Epithelial cell of esophagus (primary cell): Measurements from ENCODE around the gene CD7.

Experiments used
- DNase-seq: peaks from one replicate; pipeline ENCODE4 v3.0.0; 2010; ENCODE audit warnings: low read depth
- H3K4me3 ChIP-seq: 2 replicates; pipeline ENCODE4 v1.5.1; 2011; ENCODE audit warnings: mild to moderate bottlenecking, low read length, control low read depth
- TF ChIP-seq, protein P1 (sequence below): IDR thresholded peaks from 2 replicates; pipeline ENCODE4 v1.5.1; 2011; ENCODE audit warnings: low read depth, mild to moderate bottlenecking, low read length, control low read depth, inconsistent platforms; ENCODE audit not compliant: insufficient read depth; ENCODE audit errors: missing control alignments

CD7 gene

DNA sequence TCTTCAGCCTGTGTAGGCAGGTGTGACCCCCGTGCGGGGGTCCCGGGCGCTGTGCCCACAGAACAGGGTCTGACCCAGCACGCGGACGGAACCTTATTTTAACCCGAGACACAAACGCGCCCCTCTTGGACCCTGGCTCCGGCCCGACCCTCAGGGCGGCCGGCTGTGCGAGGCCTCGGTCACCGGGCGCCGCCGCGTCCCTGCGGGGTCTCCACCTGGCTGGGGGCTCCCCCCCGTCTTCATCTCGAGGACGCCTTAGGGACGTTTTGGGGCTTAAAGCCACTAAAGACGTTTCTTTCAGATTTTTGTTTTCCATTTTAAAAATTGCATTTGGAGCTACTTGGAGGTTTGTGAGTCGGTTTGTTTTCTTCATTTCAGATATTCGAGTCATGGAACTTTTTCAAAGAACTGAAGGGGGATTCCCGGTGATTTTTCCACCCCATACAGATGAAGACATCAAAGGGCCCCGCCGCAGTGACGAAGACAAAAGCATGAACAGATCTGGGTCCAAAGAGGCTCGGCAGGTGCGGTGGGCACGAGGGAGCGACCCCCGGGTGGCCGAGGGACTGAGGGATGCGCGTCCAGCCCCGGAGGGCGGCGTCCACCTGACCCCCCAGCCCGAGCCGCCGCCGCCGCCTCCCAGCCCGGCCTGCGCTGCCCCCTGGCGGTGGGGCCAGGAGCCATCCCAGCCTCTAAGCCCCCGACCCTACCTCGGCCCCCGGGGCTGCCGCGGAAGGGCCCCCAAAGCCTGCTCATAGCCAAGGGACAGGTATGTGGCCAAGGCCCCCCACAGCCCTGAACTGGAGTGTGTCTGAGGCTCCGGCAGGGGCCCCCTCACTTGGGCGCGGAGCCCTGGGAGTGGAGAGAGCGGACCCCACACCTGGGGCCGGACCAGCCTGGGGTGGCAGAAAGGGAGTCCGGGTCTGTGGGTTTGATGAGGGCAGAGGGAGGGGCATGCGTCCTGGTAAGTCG, 3.8 kb upstream of the CD7 start:
- DNase-seq, result peak; percentile 24
- TF ChIP-seq, protein P1, sequence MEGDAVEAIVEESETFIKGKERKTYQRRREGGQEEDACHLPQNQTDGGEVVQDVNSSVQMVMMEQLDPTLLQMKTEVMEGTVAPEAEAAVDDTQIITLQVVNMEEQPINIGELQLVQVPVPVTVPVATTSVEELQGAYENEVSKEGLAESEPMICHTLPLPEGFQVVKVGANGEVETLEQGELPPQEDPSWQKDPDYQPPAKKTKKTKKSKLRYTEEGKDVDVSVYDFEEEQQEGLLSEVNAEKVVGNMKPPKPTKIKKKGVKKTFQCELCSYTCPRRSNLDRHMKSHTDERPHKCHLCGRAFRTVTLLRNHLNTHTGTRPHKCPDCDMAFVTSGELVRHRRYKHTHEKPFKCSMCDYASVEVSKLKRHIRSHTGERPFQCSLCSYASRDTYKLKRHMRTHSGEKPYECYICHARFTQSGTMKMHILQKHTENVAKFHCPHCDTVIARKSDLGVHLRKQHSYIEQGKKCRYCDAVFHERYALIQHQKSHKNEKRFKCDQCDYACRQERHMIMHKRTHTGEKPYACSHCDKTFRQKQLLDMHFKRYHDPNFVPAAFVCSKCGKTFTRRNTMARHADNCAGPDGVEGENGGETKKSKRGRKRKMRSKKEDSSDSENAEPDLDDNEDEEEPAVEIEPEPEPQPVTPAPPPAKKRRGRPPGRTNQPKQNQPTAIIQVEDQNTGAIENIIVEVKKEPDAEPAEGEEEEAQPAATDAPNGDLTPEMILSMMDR, result peak; percentile 55
- no peak overlapping the region for H3K4me3 ChIP-seq

GRCh38 chr17:82320140-82320840, 2.9 kb upstream of the CD7 start:
- H3K4me3 ChIP-seq, result no peak overlapping the region
- no peak for DNase-seq

GRCh38 chr17:82319619-82320062, 2.2 kb upstream of the CD7 start:
- no peak overlapping the region for H3K4me3 ChIP-seq
- no peak for DNase-seq
- TF ChIP-seq, protein P1, result no peak

More at GRCh38 chr17:82320140-82320840, 2.9 kb upstream of the CD7 start:
- TF ChIP-seq, protein P1, result no peak

DNA sequence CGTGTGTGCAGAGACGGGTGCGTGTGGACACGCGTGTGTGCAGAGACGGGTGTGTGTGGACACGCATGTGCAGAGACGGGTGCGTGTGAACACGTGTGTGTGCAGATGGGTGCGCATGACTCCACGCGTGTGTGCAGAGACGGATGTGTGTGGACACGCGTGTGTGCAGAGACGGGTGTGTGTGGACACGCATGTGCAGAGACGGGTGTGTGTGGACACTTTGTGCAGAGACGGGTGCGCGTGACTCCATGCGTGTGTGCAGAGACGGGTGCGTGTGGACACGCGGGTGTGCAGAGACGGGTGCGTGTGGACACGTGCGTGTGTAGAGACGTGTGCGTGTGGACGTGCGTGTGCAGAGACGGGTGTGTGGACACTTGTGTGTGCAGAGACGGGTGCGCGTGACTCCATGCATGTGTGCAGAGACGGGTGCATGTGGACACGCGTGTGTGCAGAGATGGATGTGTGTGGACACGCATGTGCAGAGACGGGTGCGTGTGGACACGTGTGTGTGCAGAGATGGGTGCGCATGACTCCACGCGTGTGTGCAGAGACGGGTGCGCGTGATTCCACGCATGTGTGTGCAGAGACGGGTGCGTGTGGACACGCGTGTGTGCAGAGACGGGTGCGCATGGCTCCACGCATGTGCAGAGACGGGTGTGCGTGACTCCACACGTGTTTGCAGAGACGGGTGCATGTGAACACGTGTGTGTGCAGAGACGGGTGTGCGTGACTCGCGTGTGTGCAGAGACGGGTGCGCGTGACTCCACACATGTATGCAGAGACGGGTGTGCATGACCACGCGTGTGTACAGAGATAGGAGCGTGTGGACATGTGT, 1.6 kb upstream of the CD7 start:
- no peak overlapping the region for H3K4me3 ChIP-seq
- DNase-seq, result no peak
- TF ChIP-seq, protein P1, result no peak

DNA sequence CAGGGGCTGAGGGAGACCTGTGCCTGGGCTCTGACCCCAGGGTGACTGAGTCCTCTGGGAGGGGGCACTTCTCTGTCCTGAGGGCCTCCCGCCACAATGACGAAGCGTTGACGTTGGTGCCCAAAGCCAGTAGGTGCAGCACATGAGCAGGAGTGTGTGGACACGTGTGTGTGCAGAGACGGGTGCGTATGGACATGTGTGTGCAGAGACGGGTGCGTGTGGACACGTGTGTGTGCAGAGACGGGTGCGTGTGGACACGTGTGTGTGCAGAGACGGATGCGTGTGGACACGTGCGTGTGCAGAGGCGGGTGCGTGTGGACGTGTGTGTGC, 726 bp upstream of the CD7 start:
- TF ChIP-seq, protein P1, result no peak
- no peak overlapping the region for H3K4me3 ChIP-seq

GRCh38 chr17:82316651-82317393, 586 bp downstream of the CD7 start:
- no peak overlapping the region for H3K4me3 ChIP-seq
- DNase-seq, result no peak
- TF ChIP-seq, protein P1, result no peak

More for the DNA sequence above, 726 bp upstream of the CD7 start:
- no peak for DNase-seq
